ENCODE data around the gene NSG2.
"Not testable (repeated sequence)": the region's sequence is repeated elsewhere in the genome, so short reads cannot be mapped to it uniquely, and the experiment has no call there.

The NSG2 gene
- total RNA-seq = 0 reads per million in 2 experiments

DNA sequence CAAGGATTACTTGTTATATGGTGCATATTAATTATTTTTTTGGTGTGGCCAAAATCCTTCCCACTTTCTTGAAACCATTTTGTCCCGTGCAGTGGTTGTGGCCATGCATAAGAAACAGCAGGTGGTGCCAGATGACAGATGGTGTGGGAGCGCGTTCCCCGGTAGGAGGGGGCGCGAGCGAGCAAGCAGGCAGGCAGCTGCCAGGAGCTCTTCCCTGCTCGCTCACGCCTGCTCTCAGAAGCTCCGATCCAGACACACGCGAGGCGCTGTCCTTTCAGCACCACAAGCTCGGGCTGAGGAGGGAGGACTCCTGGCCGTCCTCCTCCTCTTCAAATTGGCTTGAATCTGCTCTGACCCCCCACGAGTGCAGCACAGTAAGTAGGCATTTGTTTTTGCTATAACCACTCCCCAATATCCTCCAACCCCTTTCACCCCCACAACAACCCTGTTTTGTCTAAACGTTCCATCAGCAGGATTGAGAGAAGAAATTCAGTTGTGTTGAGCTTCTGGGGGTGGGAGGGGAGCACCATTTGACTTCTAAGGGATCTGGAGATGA, at the start of gene NSG2:
Gene NSG2, plus strand, starts transcription at position 237 of the 556 bp plus-strand sequence. CDS start 1,050 bp downstream, outside the sequence.
- DNase-seq (ENCODE audit: low read depth) = no peak

DNA sequence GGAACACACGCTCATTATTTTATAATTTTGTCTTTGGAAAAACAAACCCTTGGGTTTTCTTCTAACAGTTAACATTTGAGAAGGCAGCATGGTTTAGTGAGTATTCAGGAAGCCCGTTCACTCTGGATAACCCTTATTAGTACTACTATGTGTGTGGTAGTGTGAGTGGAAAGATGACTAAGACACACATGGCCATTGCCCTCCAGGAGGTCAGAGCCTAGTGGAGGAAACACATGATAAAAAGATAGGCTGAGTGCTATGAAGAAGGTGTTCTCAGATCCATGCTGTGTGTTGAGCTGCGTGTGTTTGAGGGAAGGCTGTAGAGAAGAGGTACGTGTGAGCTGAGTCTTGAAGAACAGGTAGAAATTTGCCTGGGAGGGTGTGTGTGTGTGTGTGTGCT, 48.2 kb upstream of the NSG2 start:
- DNase-seq (ENCODE audit: low read depth) = no peak

DNA sequence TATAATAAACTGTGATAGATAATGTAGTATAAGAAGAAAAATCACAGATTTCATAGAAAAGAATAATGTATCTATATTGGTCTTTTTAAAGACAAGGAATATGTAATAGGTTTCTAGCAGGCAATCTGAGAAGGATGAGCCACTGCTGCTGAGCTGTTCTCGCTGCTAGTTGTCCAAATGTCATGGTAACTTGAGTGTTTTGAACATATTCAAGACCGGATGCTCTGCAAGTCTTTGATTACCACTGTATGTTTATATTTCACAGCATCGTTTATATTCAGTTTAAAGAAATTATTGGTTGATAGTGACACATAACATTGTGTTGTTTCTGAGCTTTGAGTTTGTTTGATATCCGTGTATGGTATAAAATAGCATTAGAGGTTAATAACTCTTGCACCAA, 47.0 kb upstream of the NSG2 start:
- no peak for DNase-seq (ENCODE audit: low read depth)

GRCh38 chr5:174000076-174000475, 45.4 kb upstream of the NSG2 start:
- DNase-seq (ENCODE audit: low read depth) = no peak

DNA sequence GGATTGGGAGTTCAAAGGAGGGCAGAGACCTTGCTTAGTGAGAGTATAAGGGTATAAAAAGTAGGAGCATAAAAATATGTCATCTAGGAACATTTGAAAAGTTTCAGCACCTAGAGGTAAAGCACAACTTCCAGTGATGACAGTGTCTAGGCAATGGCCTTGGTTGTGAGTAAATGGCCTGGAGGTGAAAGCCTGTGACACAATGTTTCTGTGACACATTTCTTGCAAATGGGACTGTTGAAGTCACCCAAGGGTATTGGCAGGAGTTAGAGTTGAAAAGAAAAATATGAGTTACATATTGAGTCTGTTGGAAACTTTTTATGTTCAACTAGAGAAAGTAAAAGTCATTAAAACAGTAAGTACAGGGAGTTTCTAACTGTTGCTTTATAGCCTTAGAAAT, 41.7 kb upstream of the NSG2 start:
- DNase-seq (ENCODE audit: low read depth) = no peak

DNA sequence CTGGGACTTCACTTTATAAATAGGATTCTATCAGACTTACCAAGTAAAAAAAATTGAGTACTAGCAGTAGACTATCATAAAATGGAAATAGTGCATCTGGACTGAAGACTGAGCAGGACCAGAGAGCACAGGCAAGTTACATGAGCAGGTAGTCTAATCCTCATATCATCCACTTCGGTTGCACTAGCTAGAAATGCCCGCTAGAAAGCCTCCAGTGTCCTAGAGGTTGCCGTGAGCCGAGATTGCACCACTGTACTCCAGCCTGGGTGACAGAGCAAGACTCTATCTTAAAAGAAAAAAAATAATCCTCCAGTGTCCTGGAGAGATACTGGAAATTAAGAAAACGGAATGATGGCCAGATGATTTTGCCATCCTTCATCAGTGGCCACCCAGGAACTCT, 36.6 kb upstream of the NSG2 start:
- no peak for DNase-seq (ENCODE audit: low read depth)

- no peak for DNase-seq (ENCODE audit: low read depth)
These were observed 35.1 kb upstream of the NSG2 start for GRCh38 chr5:174010365-174010764.

- no peak for DNase-seq (ENCODE audit: low read depth)
These were observed 34.1 kb upstream of the NSG2 start for GRCh38 chr5:174011441-174011840.

DNA sequence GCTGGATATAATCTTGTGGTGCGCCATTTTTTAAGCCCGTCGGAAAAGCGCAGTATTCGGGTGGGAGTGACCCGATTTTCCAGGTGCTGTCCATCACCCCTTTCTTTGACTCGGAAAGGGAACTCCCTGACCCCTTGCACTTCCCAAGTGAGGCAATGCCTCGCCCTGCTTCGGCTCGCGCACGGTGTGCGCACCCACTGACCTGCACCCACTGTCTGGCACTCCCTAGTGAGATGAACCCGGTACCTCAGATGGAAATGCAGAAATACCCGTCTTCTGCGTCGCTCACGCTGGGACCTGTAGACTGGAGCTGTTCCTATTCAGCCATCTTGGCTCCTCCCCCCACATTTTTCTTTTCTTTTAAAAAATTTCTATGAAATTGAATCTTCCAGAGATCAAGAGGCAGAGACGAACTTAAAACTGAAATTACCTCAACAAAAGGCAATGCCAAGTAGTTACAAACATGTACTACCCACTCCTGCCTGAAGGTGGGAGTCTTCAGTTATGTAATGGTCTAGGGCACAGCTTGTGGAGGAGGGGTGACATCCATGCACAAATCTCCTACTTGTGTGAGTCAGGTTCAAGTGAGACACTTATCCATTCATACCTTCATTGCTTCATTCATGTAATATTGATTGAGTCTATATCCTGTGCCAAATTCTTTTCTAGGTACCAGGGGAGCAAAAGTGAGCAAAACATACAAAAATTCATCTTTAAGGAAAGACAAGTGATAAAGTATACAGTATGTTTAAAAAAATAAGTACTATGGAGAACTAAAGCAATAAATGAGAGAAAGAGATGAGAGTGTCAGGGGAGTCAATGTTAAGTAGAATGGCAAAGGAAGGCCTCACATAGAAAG, 25.2 kb upstream of the NSG2 start:
- not testable (repeated sequence) for DNase-seq (ENCODE audit: low read depth)

- no peak for DNase-seq (ENCODE audit: low read depth)
These were observed 24.6 kb upstream of the NSG2 start for GRCh38 chr5:174020928-174021304.

DNA sequence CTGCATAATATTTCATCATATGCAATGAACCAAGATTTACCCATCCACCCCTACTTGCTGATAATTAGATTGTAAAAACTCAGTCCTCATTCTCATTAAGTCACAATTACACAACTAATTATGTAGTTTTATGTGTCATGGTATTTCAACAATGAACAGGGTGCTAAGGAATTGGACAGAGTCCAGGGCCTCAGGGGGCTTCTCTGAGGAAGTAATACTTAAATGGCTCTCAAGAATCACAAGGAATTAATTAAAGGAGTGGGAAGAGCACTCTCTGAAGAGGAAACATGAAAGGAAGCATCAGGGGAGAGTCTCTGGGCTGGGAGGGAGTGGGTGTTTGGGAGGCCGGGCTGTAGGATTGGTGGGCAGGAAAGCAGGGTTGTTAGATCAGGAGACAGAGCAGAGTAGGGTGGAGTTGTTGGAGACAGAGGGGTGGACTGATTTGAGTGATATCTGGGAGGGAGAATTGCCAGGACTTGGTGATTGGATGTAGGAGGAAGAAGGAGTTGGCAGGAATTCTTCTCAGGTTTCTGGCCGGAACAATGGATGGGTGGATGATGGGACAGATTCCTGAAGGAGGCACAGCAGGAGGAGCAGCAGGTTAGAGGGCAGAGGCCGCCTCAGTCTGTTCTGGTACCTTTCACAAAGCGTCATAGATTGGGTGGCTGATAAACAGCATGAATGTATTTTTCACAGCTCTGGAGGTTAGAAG, 23.0 kb upstream of the NSG2 start:
- DNase-seq (ENCODE audit: low read depth) = no peak

DNA sequence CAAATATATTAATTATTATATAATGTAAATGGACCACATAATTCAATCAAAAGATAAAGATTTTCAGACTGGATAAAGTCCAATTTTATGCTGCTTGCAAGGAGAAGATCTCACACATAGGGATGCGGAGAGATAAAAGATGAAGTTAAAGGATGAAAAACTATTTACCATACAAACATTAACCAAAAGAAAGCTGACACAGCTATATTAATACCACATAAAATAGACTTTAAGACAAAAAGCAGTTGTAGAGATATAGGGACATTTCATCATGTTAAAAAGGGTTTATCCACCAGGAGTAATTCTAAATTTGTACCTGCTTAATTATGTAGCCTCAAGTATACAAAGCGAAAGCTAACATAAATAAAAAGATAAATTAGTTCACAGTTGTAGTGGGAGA, 15.2 kb upstream of the NSG2 start:
- no peak for DNase-seq (ENCODE audit: low read depth)

GRCh38 chr5:174044466-174045254, 846 bp upstream of the NSG2 start:
- DNase-seq (ENCODE audit: low read depth) = no peak

GRCh38 chr5:174046558-174046957, 1.1 kb downstream of the NSG2 start:
- no peak for DNase-seq (ENCODE audit: low read depth)

DNA sequence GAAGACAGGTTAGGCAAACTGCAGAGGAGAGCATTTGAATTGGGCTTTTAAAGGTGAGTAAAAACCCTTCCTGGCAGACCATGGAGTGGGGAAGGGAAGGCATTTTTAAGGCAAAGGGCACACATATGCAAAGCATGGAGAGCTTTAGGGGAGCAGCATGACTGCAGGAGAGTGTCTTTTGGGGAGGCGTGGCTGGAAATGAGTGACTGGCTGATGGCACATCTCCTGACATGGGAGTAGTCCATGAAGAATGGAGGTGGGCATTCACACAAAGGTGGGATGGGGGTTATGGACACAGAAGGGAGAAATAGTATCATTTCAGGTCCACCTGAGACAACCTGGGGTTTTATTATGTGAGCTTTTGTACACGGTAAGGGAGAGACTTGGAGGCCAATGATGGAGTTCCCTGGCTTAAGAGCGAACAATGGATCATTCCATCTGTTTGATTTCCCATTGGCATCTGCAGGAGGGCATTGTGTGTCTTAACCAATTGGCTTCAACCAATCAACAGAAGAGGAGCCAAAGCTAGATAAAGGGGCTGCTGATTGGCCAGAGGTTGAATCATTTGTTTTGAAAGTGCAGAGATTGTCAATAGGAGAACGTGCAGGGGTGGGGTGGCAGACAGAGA, 2.1 kb downstream of the NSG2 start:
- DNase-seq (ENCODE audit: low read depth) = no peak

GRCh38 chr5:174052636-174053035, 7.1 kb downstream of the NSG2 start:
- DNase-seq (ENCODE audit: low read depth) = no peak

DNA sequence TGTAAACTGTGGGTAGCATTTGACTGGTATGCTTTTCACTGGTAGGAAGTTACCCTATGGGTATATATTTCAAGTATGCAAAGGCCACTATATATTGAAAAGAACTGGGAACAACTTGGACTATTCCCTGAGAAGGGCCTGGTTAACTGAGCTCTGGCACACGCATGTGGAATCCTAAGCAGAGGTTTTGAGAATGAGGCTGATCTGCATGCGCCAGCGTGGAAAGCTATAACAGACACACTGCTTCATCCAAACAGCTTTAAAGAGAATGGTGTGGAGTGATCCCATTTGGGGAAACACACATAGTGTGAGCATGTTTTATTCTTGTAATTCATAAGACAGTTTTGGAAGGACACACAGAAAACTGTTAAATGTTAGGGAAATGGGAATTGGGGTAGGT, 8.4 kb downstream of the NSG2 start:
- DNase-seq (ENCODE audit: low read depth) = no peak

DNA sequence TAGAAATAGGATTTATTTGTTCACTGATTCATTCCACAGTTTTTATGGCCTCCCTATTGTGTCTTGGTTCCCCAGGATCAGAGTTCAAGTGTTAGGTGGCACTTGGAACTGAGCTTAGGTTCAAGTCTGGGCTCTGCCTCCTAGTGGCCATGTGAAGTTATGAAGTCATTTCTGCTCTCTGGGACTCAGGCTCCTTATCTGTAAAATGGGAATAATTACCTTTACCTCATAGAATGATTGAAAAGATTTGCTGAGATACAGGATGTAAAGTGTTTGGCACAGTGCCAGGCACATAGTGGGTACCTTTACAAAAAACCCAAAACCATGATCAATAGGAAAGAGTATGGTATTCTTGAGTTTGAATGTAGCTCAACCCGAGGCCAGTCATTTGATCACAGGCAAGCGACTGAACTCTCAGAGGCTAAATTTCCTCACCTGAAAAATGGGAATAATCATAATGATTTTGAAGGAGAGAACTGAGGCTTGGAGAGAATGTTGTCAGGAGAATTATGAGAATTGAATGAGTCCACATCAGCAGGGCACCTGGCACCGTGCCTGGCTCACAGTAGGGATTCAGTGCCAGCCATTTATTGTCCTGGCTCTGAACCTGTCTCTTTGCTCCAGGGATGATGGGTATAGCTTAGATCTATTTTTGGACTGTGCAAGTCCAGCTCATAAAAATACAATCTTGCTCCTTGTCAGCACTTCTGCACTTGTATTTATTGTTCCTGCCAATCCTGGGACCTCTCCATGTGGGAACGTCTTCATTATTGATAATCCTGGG, 10.8 kb downstream of the NSG2 start:
- DNase-seq (ENCODE audit: low read depth) = no peak

GRCh38 chr5:174057206-174057605, 11.7 kb downstream of the NSG2 start:
- no peak for DNase-seq (ENCODE audit: low read depth)

GRCh38 chr5:174058433-174059122, 13.1 kb downstream of the NSG2 start:
- DNase-seq (ENCODE audit: low read depth) = no peak
